NCI-H524 treated with DMSO at 0.1 percent for 48 hours (cell line): ENCODE measurements around the gene STK32B.
"Not testable (repeated sequence)": the region's sequence is repeated elsewhere in the genome, so short reads cannot be mapped to it uniquely, and the experiment has no call there.

Experiments
- DNase-seq: peaks from one replicate; lab custom pipeline; 2025; lab: John Stamatoyannopoulos, UW

STK32B gene

GRCh38 chr4:5209862-5210261 is 158.6 kb downstream of the STK32B start:
- no peak for DNase-seq

- no peak for DNase-seq
Measured at GRCh38 chr4:5211282-5211839, 160.1 kb downstream of the STK32B start.

- DNase-seq, result no peak
Measured at GRCh38 chr4:5212255-5213013, 161.2 kb downstream of the STK32B start.

GRCh38 chr4:5213087-5213595 is 161.9 kb downstream of the STK32B start:
- DNase-seq, result no peak

- DNase-seq, result no peak
Measured at GRCh38 chr4:5215321-5215720, 164.0 kb downstream of the STK32B start.

- DNase-seq, result no peak
Measured at GRCh38 chr4:5217421-5217820, 166.1 kb downstream of the STK32B start.

- no peak for DNase-seq
Measured at GRCh38 chr4:5218376-5219069, 167.2 kb downstream of the STK32B start.

GRCh38 chr4:5220028-5220427 is 168.7 kb downstream of the STK32B start:
- no peak for DNase-seq

- no peak for DNase-seq
Measured at GRCh38 chr4:5222047-5222446, 170.8 kb downstream of the STK32B start.

GRCh38 chr4:5222951-5223350 is 171.7 kb downstream of the STK32B start:
- no peak for DNase-seq

GRCh38 chr4:5224340-5224739 is 173.1 kb downstream of the STK32B start:
- no peak for DNase-seq

- no peak for DNase-seq
Measured at GRCh38 chr4:5232549-5232948, 181.3 kb downstream of the STK32B start.

- DNase-seq, result no peak
Measured at GRCh38 chr4:5237086-5237660, 185.9 kb downstream of the STK32B start.

GRCh38 chr4:5238173-5238572 is 186.9 kb downstream of the STK32B start:
- DNase-seq, result no peak

GRCh38 chr4:5247061-5247460 is 195.8 kb downstream of the STK32B start:
- not testable (repeated sequence) for DNase-seq

GRCh38 chr4:5247735-5248134 is 196.5 kb downstream of the STK32B start:
- no peak for DNase-seq

GRCh38 chr4:5249727-5250126 is 198.4 kb downstream of the STK32B start:
- DNase-seq, result no peak

GRCh38 chr4:5250536-5250935 is 199.3 kb downstream of the STK32B start:
- DNase-seq, result not testable (repeated sequence)

- no peak for DNase-seq
Measured at GRCh38 chr4:5256421-5256820, 205.1 kb downstream of the STK32B start.

GRCh38 chr4:5257086-5257485 is 205.8 kb downstream of the STK32B start:
- no peak for DNase-seq

- DNase-seq, result no peak
Measured at GRCh38 chr4:5259471-5259870, 208.2 kb downstream of the STK32B start.

- DNase-seq, result no peak
Measured at GRCh38 chr4:5260121-5260520, 208.8 kb downstream of the STK32B start.

- DNase-seq, result no peak
Measured at GRCh38 chr4:5261866-5262265, 210.6 kb downstream of the STK32B start.
